Gastrocnemius medialis (tissue), 4 donors: ENCODE results near the gene PDE1C. TPM values are rescaled to one million over a fixed set of nuclear protein-coding genes. Genes with fewer than 3 reads are reported as not detected.

Experiments used
- ATAC-seq, 2 donors: fragments of 150-250 bp; one replicate each; pipeline ENCODE4 v1.9.1; 2016
- DNase-seq, 2 donors: peaks; one replicate each; pipeline ENCODE4 v3.0.0-alpha.2; 2019
- H3K27ac ChIP-seq, 4 donors: fragments of 200-600 bp; sonication (generic); 1 replicate in 1 of 4; 2 replicates in 3 of 4; pipeline ENCODE4 v1.5.1; 2016 to 2018; ENCODE audit warnings: mild to moderate bottlenecking in 2 of 4, moderate library complexity in 1 of 4
- H3K27me3 ChIP-seq, 3 donors: fragments of 200-600 bp; sonication (generic) in 2 of 3; 1 replicate in 1 of 3; 2 replicates in 2 of 3; pipeline versions ENCODE4 v1.5.1 to v1.6.0; 2016 to 2019; ENCODE audit warnings: mild to moderate bottlenecking in 1 of 3, moderate library complexity in 1 of 3
- H3K36me3 ChIP-seq, 2 donors: fragments of 200-600 bp; sonication (generic) in 1 of 2; one replicate each; pipeline ENCODE4 v1.5.1; 2017 to 2018
- H3K4me1 ChIP-seq, 2 donors: fragments of 200-600 bp; sonication (generic) in 1 of 2; one replicate each; pipeline ENCODE4 v1.5.1; 2016 to 2017; ENCODE audit warnings: mild to moderate bottlenecking in 2 of 2
- H3K4me3 ChIP-seq, 4 donors: fragments of 200-600 bp; sonication (generic) in 3 of 4; 1 replicate in 1 of 4; 2 replicates in 3 of 4; pipeline ENCODE4 v1.5.1; 2016 to 2019; ENCODE audit warnings: mild to moderate bottlenecking in 2 of 4
- H3K9me3 ChIP-seq, 3 donors: fragments of 200-600 bp; sonication (generic) in 2 of 3; 1 replicate in 1 of 3; 2 replicates in 2 of 3; pipeline ENCODE4 v1.5.1; 2016 to 2019
- CTCF ChIP-seq, 5 experiments: fragments of 450-650 bp in 3 of 5; fragments of 200-600 bp in 2 of 5; sonication (generic) in 2 of 5; IDR thresholded peaks in 4 of 5; conservative IDR thresholded peaks in 1 of 5; 1 replicate in 4 of 5; 2 replicates in 1 of 5; pipeline ENCODE4 v1.5.1; 2016 to 2019; ENCODE audit warnings: antibody characterized with exemption in 5 of 5, mild to moderate bottlenecking in 3 of 5, moderate library complexity in 3 of 5
- POLR2A ChIP-seq, 2 donors: fragments of 450-650 bp; IDR thresholded peaks; one replicate each; pipeline ENCODE4 v1.6.1; 2017; ENCODE audit warnings: antibody characterized with exemption in 2 of 2, mild to moderate bottlenecking in 2 of 2, moderate library complexity in 2 of 2
- in situ Hi-C, 4 donors: fragments of 200-750 bp; cut with MboI; loops; one replicate each; pipeline versions ENCODE4 v1.15.0 to v1.8.0; 2017; ENCODE audit warnings: low sequenced_read_pairs in 4 of 4
- intact Hi-C: fragments of 100-400 bp; cut with DNase I; formaldehyde crosslinking; loops from one replicate; pipeline ENCODE4 v1.15.1; 2023; ENCODE audit warnings: low total_unique reads
- total RNA-seq, 4 donors: library from RNA; depleted of rRNA; stranded (reverse); fragments of >200 nt; gene quantifications; one replicate each; pipeline versions ENCODE4 v1.1.0 to v1.2.3, GENCODE V29; 2016

The PDE1C gene
- total RNA-seq, 4 donors from 2014 or later: 0.46 to 1.2 (median 0.67) TPM

- Histone ChIP-seq H3K9me3 (no peaks in the 10 kb centered on the region), H3K27me3 (no peaks in the 10 kb centered on the region), H3K4me1 (no peaks in the 10 kb centered on the region), H3K4me3 (no peak overlapping the region), H3K36me3 (no peaks in the 10 kb centered on the region), H3K27ac (no peak overlapping the region)
- no peak for DNase-seq
- no peak for ATAC-seq
- intact Hi-C loops: no loop called here
- in situ Hi-C loops: no loop called here
- TF ChIP-seq POLR2A (IDR thresholded peaks at IDR 0.05) (no peak), CTCF (IDR thresholded peaks at IDR 0.05 in 4 of 5, conservative IDR thresholded peaks at IDR 0.05 in 1 of 5) (no peak)
These were observed 22.4 kb downstream of the PDE1C start for GRCh38 chr7:32047801-32048200.

GRCh38 chr7:32047075-32047474 is 23.1 kb downstream of the PDE1C start:
- intact Hi-C loops (no loop called here), in situ Hi-C loops (no loop called here)
- H3K36me3 ChIP-seq: no peaks in the 10 kb centered on the region
- no peak for DNase-seq
- no peaks in the 10 kb centered on the region for H3K9me3 ChIP-seq
- ATAC-seq: no peak
- TF ChIP-seq POLR2A (IDR thresholded peaks at IDR 0.05) (no peak), CTCF (IDR thresholded peaks at IDR 0.05 in 4 of 5, conservative IDR thresholded peaks at IDR 0.05 in 1 of 5) (no peak)
- no peak overlapping the region for H3K27ac ChIP-seq
- H3K27me3 ChIP-seq: no peaks in the 10 kb centered on the region
- H3K4me1 ChIP-seq: no peaks in the 10 kb centered on the region
- no peak overlapping the region for H3K4me3 ChIP-seq

GRCh38 chr7:32045228-32045627 is 25.0 kb downstream of the PDE1C start:
- Histone ChIP-seq H3K4me3 (no peak overlapping the region), H3K36me3 (no peaks in the 10 kb centered on the region), H3K4me1 (no peaks in the 10 kb centered on the region), H3K9me3 (no peaks in the 10 kb centered on the region), H3K27ac (no peak overlapping the region), H3K27me3 (no peaks in the 10 kb centered on the region)
- intact Hi-C loops: no loop called here
- TF ChIP-seq POLR2A (IDR thresholded peaks at IDR 0.05) (no peak), CTCF (IDR thresholded peaks at IDR 0.05 in 4 of 5, conservative IDR thresholded peaks at IDR 0.05 in 1 of 5) (no peak)
- DNase-seq: no peak
- in situ Hi-C loops: no loop called here
- no peak for ATAC-seq

GRCh38 chr7:32044739-32045138 is 25.5 kb downstream of the PDE1C start:
- no peaks in the 10 kb centered on the region for H3K36me3 ChIP-seq
- TF ChIP-seq CTCF (IDR thresholded peaks at IDR 0.05 in 4 of 5, conservative IDR thresholded peaks at IDR 0.05 in 1 of 5) (no peak), POLR2A (IDR thresholded peaks at IDR 0.05) (no peak)
- in situ Hi-C loops: no loop called here
- H3K9me3 ChIP-seq: no peaks in the 10 kb centered on the region
- intact Hi-C loops: no loop called here
- no peak overlapping the region for H3K4me3 ChIP-seq
- H3K4me1 ChIP-seq: no peaks in the 10 kb centered on the region
- H3K27ac ChIP-seq: no peak overlapping the region
- no peak for DNase-seq
- H3K27me3 ChIP-seq: no peaks in the 10 kb centered on the region
- ATAC-seq: no peak

GRCh38 chr7:32043688-32044087 is 26.5 kb downstream of the PDE1C start:
- H3K4me1 ChIP-seq: no peaks in the 10 kb centered on the region
- no peaks in the 10 kb centered on the region for H3K36me3 ChIP-seq
- no peak overlapping the region for H3K27ac ChIP-seq
- intact Hi-C loops: no loop called here
- in situ Hi-C loops: no loop called here
- DNase-seq: no peak
- no peaks in the 10 kb centered on the region for H3K27me3 ChIP-seq
- no peak for ATAC-seq
- no peaks in the 10 kb centered on the region for H3K9me3 ChIP-seq
- no peak overlapping the region for H3K4me3 ChIP-seq
- no peak for TF ChIP-seq POLR2A (IDR thresholded peaks at IDR 0.05)
- no peak for TF ChIP-seq CTCF (IDR thresholded peaks at IDR 0.05 in 4 of 5, conservative IDR thresholded peaks at IDR 0.05 in 1 of 5)
